LoVo (cell line): Measurements from ENCODE around the gene RXFP1.

Source experiments
- DNase-seq: peaks from one replicate; pipeline ENCODE4 v3.0.0-alpha.2; 2016; ENCODE audit warnings: low spot score

Gene RXFP1

DNA sequence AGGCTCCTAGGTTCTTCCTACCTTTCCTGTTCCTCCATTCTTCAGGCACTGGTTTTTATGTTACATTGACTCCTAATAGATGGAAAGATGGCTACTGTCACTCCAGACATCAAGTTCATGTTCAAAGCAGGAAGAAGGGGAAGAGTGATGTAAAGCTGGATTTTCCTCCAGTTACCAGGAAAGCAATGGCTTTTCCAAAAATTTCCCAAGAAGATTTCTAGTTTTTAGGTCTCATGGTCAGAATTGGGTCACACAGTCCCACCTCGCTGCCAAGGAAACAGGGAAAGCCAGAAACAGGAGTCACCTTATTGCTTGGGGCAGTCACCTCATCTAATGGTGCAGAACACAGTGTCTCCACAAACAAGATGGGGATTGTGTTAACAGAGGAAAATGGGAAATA, 21.5 kb downstream of the RXFP1 start:
- DNase-seq = no peak

- DNase-seq = no peak
Observed at GRCh38 chr4:158544141-158544540, 22.5 kb downstream of the RXFP1 start.

- no peak for DNase-seq
Observed at GRCh38 chr4:158553364-158553763, 31.7 kb downstream of the RXFP1 start.

- no peak for DNase-seq
Observed at GRCh38 chr4:158560284-158560683, 38.6 kb downstream of the RXFP1 start.

DNA sequence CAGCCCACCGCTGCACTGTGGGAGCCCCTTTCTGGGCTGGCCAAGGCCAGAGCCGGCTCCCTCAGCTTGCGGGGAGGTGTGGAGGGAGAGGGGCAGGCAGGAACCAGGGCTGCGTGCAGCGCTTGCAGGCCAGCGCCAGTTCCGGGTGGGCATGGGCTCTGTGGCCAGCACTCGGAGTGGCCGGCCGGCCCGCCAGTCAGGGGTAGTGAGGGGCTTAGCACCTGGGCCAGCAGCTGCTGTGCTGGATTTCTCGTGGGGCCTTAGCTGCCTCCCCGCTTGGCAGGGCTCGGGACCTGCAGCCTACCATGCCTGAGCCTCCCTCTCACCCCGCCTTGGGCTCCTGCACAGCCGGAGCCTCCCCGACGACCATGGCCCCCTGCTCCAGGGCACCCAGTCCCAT, 45.2 kb downstream of the RXFP1 start:
- no peak for DNase-seq

DNA sequence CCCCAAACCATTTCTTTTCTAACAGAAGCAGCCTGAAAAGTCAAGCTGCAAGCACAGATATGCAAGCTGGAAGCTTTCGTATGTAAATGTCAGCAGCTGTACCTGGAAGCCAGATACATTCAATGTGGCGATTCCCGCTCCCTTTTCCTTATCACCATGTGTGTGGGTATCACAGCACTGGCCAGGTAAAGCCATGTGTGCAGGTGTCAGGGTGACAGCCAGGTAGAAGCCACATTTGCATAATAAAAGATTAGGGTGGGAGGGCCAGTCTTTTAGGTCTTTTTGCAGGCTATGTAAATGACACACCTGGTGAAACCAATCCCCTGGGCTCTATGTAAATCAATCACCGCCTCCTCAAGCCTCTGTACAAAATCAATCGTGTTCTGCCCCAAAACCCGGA, 50.1 kb downstream of the RXFP1 start:
- no peak for DNase-seq

DNA sequence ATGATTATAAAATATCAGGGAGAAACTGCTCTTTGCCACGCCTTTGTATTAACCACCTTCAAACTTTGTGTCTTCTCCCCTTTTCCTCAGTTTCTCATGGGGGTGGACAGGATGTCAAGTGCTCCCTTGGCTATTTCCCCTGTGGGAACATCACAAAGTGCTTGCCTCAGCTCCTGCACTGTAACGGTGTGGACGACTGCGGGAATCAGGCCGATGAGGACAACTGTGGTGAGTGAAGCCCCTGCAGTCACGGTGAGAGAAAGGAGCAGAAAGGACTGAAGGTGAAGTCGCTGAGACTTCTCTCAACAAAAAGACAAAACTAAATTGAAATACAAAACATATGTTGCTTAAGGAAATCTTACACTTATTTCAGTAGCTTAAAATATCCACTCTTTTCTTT, 50.9 kb downstream of the RXFP1 start:
- no peak for DNase-seq

DNA sequence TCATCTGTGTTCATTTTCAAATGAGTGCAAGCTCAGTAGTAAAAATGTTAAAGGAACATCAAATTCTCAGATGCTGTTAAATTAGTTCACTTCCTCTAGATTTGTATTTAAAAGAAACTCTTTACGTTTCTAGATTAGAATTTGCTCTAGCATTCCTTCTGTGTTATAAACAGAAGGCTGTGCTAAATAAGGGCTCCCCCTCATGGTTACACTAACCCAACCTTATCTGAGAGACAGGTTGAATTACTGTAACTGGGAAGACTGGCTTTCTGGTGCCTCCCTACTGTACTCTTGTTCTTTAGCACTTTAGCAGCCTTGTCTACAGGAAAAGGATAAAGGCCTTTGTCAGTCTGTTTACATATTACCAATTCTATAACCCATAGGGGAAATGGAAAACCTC, 56.8 kb downstream of the RXFP1 start:
- DNase-seq = peak; percentile 9

DNA sequence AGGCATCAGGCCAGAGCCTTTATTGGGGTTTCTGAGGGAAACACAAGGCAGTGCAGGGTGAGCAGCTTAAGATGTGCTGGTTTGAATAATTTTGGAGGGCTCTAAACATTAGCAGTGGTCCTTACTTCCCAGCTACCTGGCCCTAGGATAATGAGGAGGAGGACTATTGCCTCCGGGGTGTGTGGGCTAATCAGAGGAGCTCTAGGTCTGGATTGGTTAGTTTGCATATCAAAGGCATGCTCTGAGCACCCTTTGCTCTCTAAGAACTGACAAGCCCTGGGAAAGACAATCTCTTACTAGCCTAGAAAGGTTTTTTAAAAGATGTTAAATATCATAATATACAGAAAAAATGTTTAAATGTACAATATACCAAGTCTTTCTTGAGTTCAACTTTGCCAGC, 58.4 kb downstream of the RXFP1 start:
- no peak for DNase-seq

DNA sequence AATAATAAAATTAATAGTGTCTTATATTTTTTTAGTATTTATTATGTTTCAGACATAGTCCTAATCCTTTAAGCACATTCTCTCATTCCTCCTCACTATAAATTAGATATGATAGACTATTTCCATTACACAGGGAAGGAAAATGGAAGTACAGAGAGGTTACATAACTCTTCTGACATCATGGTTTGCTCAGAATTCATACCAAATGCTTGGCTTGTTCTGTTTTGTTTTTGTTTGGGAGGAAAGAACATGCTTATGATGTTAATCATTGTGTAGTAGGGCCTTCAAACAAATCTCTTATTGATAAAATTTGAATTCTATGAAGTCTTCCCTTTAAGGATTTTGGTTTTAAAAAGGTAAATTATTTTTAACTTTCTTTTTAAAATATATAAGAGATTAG, 59.5 kb downstream of the RXFP1 start:
- DNase-seq = no peak

DNA sequence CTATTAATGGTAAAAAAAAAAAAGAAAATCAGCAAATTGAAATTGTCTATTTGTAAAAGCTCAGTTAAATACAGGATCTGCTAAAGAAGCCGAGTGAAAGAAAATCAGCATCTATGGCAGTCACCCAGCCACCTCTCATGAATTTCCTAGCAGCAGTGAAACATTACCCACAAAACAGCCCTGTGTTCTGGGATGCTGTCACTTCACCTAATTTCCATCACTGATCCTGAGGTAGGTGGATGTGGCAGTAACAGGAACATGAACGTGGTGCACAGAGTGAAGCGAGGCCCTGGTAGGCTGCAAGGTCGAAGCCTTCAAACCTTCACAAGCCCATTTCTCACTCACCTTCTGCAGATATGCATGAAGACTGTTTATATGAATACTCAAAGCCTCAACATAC, 65.2 kb downstream of the RXFP1 start:
- no peak for DNase-seq

GRCh38 chr4:158588285-158588684, 66.6 kb downstream of the RXFP1 start:
- DNase-seq = no peak

DNA sequence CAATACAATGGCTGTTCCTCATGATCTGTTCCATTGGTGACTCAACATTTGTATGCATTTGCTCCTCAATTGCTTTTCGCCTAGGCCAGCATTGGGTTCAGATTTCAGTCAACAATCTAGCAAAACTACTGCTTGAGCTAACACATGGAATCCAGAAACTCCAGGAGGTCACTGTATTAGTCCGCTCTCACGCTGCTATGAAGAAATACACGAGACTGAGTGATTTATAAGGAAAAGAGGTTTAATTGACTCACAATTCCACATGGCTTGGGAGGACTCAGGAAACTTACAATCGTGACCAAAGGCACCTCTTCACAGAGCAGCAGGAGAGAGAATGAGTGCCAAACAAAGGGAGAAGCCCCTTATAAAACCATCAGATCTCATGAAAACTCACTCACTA, 67.1 kb downstream of the RXFP1 start:
- DNase-seq = no peak

- no peak for DNase-seq
Observed at GRCh38 chr4:158590306-158590705, 68.6 kb downstream of the RXFP1 start.

DNA sequence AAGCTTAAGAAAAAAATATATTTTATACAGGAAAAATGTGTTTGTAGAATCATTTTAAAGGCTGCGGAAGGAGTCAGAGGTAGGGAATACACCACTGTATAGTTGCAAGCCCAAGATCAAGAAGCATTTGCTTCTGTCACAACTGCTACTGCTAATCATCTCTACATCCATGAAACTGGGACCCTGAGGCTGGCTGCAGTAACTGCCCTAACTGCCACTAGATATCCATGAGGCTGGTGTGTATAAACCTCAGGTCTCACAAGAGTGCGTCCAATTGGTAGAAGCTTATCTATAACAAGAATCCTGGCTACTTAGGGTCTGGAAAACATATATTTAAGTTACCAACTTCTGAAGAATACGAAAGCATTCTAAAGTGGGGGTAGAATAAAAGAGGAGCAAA, 69.1 kb downstream of the RXFP1 start:
- no peak for DNase-seq

DNA sequence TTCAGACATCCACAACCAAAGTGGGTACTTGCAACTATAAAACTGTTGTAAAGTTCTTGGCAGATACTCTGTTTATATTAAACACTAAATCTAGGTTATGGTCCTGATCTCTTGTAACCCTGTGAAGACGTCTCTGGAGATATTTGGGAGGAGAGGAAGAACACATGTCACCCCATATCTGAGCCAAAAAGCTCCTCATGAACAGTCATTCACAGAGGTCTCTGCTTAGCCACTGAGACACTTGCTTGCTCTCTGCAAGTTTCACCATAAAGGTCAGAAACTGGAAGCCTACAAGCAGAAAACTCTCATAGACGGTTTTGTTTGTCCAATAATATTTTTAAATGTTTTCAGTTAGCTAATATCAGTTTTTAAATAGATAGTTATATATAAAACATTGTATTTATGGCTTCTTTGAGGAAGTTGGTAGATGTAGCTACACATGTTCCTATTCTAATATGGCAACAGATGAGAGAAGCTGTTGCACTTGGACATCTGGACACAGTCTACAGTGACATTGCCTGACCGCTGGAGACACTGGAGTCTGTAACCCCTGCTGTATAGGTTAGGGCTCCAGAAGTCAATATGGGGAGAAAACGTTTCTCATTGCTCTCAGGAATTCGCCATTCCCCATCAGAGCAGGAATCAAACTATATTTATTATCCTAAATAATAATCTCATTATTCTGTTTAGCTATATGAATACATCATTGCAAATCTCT, 76.4 kb downstream of the RXFP1 start:
- DNase-seq = no peak

GRCh38 chr4:158599150-158599549, 77.5 kb downstream of the RXFP1 start:
- no peak for DNase-seq

DNA sequence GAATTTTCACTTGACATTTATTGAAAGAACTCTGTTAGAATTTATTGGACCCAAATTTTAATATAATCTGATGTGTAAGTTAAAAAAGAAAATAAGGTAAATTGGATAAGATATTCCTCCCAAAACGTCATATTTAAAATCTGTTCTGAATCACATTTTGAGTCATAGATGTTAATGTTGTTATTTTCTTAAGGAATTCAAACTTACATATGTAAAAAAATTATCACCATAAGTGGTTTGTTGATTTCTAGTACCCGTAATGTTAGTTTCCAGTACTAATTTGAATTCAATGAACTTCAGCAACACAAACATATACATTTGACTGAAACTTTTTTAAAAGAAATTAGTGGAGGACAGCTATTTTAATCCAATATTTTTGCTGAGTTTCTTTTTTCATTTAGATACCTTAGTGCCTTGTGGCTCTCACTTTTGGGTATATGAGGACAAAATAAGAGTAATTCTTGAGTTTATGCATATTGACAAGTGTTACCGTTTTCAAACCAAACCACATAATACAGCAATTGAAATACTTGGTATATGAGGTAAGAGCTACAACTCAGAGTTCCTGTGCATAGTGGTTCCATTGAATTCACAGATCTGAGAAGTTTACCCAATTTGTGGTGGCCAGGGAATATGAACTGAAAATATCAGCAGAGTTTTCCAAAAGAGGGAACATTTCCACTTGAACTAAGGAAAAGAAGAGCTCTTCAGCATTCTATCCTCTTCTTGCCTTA, 78.2 kb downstream of the RXFP1 start:
- DNase-seq = no peak

- DNase-seq = no peak
Observed at GRCh38 chr4:158604369-158604768, 82.7 kb downstream of the RXFP1 start.

DNA sequence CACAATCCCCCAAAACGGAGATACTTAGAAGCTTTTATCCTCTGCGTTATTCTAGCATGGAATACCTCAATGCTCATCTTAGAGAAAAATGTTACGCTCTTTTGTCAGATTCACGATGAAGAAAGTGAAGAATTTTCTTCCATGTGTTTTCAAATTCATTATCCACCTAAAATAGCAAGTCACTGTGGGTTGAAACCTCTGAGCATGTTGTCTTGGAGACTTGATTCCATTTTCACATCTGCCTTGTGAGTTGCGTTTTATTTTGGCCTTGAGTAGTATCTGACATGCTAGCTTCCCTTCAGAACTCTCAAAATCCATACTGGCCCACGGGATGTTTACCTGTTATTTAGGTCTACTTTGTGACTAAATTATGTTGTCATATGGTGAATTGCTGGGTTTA, 83.7 kb downstream of the RXFP1 start:
- no peak for DNase-seq

DNA sequence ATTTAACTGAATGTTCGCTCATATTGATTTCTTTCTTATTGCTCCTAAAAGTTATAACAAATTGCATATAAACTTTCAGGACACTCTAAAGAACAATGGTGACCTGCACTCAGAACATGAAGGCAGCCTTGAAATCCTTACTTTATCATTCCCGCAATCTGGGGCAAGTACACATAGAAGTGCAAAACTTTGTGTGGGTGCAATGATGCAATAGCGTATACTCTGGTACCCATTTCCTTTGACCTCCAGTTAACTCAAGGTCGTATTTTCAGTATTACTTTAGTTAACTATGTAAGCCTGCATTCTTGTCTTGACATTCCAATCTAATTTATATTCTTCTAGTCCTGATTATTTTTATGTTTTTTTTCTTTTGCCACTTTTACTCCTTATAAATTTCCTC, 85.3 kb downstream of the RXFP1 start:
- no peak for DNase-seq

DNA sequence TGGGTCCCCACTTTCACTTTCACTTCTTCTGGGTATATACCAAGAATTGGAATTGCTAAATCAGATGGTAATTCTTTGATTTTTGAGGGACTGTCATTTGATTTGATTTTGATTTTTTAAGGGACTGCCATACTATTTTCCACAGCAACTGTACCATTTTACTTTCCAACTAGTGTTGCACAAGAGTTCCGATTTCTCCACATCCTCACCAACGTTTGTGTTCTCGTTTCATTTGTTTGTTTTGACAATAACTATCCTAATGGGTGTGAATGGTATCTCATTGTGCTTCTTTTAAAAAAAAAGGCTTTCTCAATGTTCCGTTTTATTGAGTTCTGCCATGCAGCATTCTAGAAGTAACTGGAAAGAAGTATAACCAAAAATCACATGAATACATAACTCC, 87.4 kb downstream of the RXFP1 start:
- DNase-seq = no peak

DNA sequence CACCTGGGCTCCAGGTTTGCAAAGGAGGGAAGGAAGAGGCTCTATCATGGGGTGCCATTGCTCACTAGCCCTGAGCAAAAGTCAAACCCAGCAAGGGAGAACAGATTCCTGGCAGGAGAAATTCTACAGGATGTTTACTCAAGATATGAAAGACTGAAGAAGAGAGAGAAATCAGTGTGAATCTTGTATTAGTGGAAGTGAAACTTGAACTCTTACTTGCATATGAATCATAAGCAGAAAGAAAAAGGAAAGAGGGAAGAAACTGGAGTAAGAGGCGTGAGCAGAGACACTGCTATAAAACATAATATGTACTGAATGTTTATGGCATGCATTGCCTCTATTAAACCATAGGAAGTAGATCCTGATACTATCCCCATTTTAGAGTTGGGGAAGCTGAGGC, 89.1 kb downstream of the RXFP1 start:
- DNase-seq = no peak

DNA sequence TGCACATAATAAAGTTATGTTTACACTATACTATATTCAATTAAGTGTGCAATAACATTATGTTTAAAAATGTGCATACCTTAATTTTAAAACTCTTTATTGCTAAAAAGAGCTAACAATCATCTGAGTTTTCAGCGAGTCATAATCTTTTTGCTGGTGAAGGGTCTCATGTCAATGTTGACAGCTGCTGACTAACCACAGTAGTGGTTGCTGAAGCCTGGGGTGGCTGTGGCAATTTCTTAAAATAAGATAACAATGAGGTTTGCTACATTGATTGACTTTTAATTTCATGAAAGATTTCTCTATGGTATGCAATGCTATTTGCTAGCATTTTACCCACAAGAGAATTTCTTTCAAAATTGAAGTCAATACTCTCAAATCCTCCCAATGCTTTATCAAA, 91.4 kb downstream of the RXFP1 start:
- DNase-seq = no peak
